DMS153 treated with DMSO at 0.1 percent for 48 hours (cell line): ENCODE results near the gene DLX1.
A peak's percentile ranks its signal among the peaks of the same experiment; 100 is the strongest.
"Not testable (repeated sequence)": the region's sequence is repeated elsewhere in the genome, so short reads cannot be mapped to it uniquely, and the experiment has no call there.

Experiments
- DNase-seq: peaks from one replicate; lab custom pipeline; 2025; ENCODE audit not compliant: unreplicated experiment; lab: John Stamatoyannopoulos, UW

DLX1 gene

DNA sequence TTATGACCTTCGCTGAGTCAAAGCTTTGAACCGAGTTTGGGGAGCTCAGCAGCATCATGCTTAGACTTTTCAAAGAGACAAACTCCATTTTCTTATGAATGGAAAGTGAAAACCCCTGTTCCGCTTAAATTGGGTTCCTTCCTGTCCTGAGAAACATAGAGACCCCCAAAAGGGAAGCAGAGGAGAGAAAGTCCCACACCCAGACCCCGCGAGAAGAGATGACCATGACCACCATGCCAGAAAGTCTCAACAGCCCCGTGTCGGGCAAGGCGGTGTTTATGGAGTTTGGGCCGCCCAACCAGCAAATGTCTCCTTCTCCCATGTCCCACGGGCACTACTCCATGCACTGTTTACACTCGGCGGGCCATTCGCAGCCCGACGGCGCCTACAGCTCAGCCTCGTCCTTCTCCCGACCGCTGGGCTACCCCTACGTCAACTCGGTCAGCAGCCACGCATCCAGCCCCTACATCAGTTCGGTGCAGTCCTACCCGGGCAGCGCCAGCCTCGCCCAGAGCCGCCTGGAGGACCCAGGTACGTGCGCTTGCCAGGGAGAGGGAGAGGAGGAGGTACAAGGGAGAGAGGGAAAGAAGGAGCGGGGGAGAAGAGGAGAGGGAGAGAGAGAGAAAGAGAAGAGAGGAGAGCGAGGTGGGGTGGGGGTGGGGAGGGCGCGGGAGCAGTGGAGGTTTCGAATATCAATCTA lies at the start of gene DLX1:
Gene DLX1, plus strand, starts transcription at position 48 of the 700 bp plus-strand sequence. Its CDS starts 171 bp downstream, at position 219.
- no peak for DNase-seq

GRCh38 chr2:172038121-172038520 lies 47.2 kb upstream of the DLX1 start:
- DNase-seq: no peak

DNA sequence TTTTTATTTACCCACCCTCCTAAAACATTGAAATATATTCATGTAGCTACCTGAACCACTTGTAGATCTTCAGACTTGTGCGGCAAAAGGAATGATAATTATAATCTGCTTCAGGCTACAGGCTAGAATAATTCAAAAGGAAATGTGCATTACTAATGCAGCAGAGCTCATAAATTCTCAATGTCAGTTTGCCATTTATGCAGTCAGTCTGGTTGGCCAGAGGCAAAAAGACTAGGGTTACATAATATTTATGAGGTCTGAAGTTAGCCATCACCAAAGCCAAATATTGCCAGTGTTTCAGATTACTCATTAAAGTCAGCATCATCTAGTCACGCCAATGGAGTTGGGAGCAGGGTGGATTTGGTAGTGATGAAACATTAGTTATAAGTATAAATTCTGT lies 46.7 kb upstream of the DLX1 start:
- DNase-seq: no peak

DNA sequence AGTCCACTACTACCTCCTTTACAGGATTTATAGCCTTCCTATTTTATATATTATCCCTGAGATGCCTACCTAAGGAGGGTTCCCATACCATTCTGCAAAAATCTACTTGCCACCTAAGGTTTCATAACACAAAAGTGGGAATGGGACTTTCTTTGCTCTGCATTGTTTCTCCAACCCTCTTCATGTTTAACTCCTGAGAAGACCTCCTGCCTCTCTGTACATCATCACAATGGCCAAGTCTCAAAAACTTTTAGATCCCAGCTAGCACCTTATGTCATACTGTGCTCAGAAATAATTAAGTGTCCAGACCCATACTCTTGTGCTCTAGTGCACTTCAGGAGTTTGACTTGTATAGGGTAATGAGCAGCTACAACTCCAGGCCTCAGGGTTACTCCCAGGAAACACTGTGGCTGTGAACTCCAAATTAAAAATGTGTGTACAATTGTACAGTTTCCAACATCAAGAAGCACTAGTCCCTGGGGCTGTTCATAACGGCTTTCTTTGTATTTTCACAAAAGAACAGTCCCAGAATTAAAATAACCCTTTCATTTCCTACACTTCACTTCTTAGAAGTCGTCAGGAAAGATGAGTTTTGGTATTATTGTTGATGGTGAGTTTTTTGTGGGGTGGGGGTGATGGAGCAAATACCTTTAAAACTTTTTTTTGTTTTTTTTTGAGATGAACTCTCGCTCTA lies 46.1 kb upstream of the DLX1 start:
- no peak for DNase-seq

DNA sequence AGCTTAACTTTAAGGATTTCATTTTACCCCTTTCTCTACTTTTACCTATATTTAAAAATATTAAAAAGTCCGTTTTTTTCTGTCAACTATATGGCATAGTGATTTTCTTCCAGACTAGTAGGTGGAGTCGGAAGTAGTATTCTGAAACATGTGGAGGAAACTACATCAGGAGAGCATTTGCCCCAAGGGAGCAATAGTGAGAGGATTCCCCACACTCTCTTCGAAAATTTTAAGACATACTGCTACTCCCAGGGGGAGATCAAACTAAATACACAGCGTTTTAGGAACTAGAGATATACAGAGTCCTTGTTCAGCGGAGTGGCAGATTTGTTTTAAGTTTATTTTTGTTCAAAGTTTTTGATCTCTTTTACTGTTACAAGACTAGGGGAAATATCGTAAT lies 45.0 kb upstream of the DLX1 start:
- DNase-seq: no peak

GRCh38 chr2:172046080-172046678 lies 39.1 kb upstream of the DLX1 start:
- no peak for DNase-seq

GRCh38 chr2:172046866-172047565 lies 38.3 kb upstream of the DLX1 start:
- DNase-seq: no peak

- no peak for DNase-seq
These were observed 37.5 kb upstream of the DLX1 start for GRCh38 chr2:172047566-172048507.

DNA sequence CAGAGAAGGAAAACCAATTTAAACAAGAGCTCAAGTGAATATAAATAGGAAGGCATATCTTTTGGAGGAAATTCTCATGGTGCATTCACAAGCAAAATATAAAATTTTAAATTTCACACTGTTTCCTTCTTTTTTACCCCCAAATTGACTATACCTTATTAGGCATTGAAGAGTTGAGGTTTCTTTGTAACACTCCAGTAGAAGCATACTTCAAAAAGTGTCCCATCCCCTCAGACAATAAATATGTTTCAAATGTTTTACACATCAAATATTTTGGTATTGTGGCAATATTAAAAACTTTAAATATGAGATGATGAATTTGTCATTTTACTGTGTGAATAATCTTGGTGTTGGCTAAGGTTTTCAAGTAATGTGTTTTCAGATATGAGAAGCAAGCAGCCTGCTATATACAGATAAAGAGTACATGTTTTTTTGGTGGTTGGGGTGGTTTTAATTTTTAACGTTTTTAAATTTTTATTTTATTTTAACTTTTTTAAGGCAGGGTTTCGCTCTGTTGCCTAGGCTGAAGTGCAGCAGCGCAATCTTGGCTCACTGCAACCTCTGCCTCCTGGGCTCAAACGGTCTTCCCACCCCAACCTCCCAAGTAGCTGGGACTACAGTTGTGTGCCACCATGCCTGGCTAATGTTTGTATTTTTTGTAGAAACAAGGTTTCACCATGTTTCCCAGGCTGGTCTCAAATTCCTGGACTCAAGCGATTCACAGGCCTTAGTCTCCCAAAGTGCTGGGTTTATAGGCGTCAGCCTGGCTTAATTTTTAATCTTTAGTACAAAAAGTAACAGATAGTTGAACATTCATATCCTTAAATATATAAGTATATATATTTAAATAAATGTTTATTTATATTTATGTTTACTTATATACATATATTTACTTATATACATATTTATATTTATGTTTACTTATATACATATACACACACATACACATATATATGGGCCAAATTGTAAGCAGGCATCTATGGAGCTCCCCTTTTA lies 36.5 kb upstream of the DLX1 start:
- DNase-seq: no peak

DNA sequence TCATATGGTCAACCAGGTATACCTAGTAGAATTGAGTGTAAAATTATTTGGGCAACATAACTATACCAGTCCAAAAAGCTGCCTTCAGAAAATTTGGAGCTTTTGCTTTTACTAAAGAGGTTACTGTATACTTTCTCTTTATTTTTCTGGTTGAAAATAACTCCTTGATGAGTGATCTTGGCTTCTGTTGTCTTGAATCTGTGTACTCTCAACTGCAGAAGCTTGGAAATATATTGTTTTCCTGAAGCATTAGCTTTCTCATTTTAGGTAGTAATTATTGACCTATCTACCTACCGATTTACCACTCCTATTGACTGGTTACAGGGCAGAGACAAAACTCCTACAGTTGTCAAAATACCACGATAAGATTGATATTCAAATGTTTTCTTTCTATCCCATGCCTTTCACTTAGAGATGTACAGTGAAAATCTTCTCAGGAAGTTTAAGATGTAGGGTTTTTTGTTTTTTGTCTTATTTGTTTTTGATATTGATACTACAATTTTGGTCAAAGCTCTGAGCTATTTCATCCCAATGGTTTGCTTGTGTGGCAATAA lies 35.7 kb upstream of the DLX1 start:
- DNase-seq: no peak

- DNase-seq: no peak
These were observed 34.7 kb upstream of the DLX1 start for GRCh38 chr2:172050479-172051125.

DNA sequence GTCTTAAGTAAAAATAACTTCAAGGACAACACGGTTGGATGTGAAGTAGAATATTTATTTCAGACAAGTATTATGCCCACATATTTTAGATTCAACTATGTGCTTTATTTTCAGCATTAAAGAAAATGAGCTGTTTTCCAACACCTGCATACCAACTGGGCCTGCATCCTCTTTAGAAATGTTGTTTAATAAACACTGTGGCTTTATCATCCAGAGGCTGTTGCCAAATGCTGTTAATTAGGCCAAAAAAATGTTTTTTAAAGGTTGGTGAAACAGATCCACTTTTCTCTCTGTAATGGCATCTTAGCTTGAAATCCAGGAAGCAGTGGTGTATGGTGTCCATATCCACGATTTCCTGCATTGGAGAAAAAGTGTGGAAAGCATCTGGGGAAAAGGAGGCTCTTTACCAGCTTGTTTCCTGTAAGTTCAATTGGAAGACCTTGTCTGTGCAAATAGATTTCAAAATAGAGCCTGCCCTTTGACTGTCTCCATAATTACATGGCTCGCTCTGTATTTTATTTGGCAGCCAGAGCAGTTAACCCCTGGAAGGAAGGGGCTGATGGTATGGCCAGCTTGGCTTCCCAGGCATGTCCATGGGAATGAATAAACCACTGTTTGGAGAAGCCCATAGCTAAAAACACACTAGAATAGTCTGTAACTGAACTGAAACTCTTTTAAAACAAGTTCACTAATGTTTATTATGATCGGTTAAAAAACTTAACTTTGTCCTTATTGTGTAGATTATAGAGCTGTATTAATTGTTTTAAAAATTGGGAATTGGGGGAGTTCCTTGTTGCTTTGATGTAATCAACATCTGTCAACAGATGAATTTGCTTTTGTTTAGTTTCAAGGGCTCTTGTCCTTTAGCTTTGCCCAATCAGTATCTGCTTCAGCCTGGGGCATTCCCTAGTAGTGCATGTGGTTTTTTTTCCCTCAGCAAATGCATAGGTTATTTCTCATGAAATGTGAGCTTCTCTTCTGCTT lies 33.0 kb upstream of the DLX1 start:
- DNase-seq: peak; percentile 64

DNA sequence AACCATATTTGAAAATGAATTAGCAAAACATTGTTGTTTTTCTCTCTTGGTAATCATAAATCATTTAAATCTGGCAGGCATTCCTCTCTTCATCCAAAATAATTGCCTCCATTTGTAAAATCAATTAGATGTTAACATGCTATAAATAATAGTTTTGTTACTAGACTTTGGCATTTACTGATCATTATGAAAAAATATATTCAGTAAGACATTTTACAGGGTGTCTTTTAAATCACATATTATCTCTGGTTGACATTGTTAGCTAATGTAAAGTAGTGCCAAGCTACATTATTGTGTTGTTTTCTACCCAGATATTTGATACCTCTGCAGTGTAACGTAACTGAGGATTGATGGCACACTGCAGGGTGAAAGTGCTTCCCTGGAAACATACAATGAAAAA lies 31.8 kb upstream of the DLX1 start:
- DNase-seq: no peak

GRCh38 chr2:172056293-172056692 lies 29.0 kb upstream of the DLX1 start:
- DNase-seq: no peak

DNA sequence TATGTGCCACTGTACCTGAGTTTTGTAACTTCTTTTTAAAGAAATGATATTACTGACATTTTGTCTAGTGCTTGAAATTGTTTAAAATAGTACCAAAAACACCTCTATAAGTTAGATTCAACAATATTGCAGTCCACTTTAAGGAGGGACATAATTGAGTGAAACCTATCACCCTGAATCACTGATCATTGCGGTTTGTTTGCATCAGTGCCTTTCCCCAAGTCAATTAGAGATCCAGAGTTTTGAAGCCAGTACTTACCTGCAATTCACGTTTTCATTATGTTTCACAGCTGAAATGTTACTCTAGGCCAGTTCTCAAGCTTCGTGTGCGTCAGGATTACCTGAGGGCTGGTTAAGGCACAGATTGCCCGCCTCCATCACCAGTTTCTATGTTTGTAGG lies 26.6 kb upstream of the DLX1 start:
- no peak for DNase-seq

DNA sequence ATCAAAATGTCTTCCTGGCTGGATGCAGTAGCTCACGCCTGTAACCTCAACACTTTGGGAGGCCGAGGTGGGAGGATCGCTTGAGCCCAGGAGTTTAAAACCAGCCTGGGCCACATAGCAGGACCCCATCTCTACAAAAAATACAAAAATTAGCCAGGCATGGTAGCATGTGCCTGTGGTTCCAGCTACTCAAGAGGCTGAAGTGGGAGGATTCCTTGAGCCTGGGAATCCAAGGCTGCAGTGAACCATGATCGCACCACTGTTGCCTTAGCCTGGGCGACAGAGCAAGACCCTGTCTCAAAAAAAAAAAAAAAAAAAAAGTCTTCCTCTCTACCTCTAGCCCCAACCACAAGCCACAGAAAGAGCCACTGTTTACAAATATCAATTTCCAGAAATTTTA lies 25.2 kb upstream of the DLX1 start:
- DNase-seq: not testable (repeated sequence)

- DNase-seq: no peak
These were observed 22.8 kb upstream of the DLX1 start for GRCh38 chr2:172062402-172063004.
